Germinal center (tissue), 1 donor: ENCODE measurements around the gene CLSTN3.
A peak's percentile ranks its signal among the peaks of the same experiment; 100 is the strongest.

ENCODE experiments used
- DNase-seq: peaks from one replicate; pipeline ENCODE4 v3.0.0; 2012; ENCODE audit warnings: mixed read lengths, low spot score

The CLSTN3 gene

DNA sequence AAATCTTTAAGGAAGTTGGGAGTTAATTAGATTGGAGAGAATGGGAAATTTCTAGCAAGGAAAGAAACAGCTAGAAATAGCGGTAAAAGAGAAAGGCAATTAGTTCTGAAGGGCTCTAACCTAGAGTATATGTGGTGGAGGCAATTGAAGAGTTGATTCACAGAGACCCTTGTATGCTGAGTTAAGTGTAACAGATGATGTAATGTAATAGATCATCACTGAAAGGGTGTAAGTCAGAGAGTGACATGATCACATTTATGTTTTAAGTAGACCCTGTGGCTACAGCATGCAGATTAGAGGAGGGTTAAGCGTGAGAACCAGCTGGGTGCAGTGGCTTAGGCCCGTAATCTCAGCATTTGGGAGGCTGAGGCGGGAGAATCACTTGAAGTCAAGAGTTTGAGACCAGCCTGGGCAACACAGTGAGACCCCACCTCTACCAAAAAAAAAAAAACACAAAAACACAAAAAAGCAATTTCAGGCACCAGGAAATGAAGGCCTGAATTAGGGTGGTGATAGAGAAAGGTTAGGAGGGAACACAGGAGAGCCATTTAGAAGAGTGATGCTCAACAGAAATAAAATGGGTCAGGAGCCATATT lies 4.4 kb upstream of the CLSTN3 start:
- DNase-seq = no peak

DNA sequence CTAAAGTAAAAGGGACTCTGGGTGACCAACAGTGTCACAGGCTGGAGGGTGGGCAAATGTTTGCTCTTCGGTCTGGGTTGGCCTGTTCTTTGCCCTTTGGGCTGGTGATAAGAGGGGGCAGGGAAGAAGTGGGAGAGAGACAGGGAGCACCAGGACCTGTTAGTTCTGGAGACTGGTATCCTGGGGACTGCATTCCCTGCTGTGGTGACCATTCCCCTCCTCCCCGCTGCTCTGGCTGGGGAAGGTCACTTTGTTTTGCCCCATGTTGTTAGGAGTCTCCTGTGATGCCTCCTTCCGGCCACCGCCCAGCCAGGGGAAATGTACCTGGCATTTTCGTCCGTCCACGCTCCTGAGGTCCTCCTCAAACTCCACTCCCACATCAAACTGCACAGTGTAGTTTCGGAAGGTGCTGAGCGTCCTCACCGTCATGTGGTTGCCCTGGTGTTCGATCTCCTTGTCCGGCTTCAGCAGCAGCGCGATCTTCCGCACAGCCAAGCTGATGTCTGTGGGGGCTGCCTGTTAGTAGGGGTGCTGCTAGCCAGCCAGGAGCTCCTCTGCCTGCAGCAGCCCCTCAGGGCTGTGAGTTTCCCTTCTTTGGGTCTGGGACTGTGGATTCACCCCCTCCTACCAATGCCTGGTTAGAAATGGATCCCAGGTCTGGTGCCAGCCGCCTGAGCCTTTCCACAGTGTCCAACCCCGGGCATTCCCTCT lies 2.1 kb upstream of the CLSTN3 start:
- no peak for DNase-seq

DNA sequence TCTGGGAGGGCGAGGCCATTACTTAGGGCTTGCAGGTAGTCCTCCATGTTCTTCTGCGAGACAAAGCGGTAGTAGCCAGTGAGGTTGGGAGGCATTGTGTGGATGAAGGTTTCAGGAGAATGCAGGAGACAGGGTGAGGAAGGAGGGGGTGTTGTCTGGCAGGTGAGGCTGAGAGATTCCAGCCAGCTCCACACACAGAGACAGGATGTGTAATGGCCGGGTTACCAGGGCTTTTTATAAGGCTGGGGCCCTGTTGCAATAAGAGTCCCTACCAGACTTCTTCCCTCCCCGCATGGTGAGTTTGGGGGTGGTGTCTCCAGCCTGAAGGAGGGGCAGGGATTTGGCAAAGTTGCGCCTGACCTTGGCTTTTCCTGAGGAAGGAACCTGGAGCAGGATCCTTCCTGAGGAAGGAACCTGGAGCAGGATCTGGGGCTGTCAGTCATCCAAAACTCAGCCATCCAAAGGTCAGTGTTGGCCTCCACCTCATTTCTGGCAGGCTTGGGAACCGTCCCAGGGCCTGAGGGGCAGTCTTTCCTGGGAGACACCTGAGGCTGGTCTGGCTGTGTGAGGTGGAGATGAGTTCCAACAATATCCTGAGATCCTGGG lies 1.4 kb upstream of the CLSTN3 start, which contains the start of gene RBP5:
Gene RBP5 (minus strand): TSS at position 209 of the 606 bp plus-strand sequence. CDS start 114 bp downstream, at position 95.
- no peak for DNase-seq

- DNase-seq = no peak
Observed at GRCh38 chr12:7129287-7129871, 792 bp upstream of the CLSTN3 start.

DNA sequence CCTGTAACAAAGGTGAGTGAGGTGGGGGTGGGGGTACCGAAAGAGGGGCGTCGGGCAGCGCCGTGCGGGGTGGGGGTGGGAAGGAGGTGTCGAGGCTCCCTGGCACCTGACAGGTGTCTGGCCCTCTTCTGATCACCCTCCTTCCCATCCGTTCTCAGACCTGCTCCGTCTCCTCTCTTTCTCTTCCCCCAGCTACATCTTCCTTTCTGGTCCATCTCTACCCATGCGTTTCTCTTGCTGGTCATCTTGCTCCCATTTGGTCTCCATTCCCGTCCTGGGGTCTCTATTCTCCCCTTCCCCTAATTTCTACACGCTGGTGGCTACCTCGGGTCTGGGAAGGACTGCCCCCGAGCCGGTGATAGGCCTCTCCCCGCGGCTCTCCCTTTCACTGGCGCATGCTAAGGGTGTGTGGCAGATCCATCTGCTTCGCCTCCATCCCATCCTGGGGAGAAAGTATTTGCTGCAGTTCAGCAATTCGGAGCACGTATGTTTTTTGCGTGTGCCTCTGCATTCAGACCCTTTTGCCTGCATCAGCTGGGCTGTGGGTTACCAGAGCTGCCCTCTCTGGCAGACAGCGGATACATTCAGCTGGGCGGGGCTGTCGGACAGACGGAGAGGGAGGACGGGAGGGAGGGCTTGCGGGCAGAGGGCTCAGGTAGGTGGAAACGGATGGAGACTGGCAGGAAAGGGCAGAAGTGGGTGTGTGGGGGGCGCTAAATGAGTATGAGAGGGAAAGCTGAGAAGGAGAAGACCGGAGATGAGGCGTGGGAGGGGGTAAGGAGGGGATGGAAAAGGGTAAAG lies 730 bp downstream of the CLSTN3 start:
- DNase-seq = peak; percentile 51

GRCh38 chr12:7131502-7131866 lies 1.3 kb downstream of the CLSTN3 start:
- no peak for DNase-seq

DNA sequence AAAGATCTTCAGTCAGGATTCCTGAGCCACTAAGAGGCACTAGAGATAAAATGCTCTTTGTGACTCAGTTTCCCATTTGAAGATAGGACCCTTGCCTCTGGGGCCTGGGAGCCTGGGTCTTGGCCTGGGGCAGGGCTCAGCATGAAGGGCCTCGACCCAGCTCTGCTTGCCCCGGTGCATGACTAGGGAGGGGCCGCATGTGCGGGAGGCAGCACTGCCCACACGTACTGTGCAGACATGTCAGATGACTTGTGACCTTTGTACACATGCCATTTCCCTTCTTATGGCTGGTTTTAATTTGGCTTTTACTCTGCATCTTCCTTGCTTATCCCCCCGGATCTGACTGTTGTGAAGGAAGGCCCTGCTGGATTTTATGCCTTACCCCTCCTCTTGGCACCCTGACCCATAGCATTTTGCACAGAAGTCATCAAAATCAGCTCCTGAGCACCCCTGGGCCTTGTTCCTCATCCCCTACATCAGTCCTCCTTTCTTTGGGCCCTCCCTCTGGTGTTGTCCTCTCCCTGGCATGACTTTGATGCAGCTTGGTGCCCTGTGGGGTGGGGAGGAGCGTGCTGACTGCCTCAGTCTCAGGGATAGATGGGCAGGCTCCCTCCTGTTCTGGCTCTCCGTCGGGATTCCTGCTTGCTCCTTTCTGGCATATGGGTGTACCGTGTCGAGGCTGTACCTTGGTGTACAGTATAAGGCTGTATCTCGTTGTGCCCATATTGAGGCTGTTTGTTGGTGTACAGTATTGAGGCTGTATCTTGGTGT lies 4.4 kb downstream of the CLSTN3 start:
- DNase-seq = no peak

DNA sequence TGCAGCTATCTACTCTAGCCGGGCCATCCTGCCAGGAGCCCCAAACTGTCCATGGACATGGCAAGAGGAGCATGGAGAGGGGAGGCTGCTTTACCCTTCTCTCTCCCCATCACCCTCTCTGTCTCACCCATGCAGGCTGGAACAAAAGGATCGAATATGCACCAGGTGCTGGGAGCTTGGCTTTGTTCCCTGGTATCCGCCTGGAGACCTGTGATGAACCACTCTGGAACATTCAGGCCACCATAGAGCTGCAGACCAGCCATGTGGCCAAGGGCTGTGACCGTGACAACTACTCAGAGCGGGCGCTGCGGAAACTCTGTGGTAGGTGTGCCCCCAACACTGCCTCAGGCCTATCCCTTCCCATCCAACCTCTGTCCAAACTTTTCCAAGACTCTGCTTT lies 5.9 kb downstream of the CLSTN3 start:
- no peak for DNase-seq

DNA sequence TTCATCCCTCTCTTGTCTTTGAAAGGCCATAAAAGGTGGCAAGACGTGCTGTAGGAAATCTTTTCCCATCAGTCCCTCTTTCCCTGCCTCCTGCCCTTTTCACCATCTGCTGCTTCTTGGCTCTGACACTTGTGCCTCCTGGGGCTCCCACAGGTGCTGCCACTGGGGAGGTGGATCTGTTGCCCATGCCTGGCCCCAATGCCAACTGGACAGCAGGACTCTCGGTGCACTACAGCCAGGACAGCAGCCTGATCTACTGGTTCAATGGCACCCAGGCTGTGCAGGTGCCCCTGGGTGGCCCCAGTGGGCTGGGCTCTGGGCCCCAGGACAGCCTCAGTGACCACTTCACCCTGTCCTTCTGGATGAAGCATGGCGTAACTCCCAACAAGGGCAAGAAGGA lies 6.5 kb downstream of the CLSTN3 start:
- no peak for DNase-seq

- DNase-seq = no peak
Observed at GRCh38 chr12:7137908-7138307, 7.7 kb downstream of the CLSTN3 start.

GRCh38 chr12:7139200-7139599 lies 9.0 kb downstream of the CLSTN3 start:
- no peak for DNase-seq

DNA sequence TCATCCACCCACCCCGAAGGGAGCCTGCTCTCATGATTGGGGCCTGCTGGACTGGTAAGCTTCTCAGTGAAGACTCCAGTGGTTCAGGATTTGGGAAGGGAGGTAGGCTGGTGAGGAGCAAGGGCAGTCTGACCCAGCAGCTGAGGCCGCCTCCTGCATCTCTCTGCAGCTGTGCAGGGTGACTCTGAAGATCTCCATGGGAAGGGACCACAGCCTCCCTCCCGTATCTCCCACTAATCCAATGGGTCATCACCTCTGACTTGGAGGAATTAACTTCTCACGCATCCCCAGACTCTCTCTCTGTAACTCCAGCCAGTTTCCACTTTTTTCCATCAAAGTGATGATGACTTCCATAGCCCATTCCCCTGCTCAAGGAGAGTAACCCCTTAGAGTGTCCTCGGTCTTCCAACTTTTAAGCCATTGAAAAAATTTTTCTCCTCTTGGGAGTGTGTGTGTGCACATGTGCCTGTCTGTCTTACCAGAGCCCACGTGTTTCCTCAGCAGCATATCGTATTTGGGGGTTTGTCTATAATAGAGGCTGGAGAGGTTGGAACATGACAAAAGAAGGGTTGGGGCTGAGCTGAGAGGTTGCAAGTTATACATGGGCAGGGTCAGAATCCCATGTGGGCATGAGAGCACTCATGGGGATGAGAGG lies 11.3 kb downstream of the CLSTN3 start:
- DNase-seq = no peak

GRCh38 chr12:7142056-7142644 lies 12.0 kb downstream of the CLSTN3 start:
- DNase-seq = peak; percentile 69

DNA sequence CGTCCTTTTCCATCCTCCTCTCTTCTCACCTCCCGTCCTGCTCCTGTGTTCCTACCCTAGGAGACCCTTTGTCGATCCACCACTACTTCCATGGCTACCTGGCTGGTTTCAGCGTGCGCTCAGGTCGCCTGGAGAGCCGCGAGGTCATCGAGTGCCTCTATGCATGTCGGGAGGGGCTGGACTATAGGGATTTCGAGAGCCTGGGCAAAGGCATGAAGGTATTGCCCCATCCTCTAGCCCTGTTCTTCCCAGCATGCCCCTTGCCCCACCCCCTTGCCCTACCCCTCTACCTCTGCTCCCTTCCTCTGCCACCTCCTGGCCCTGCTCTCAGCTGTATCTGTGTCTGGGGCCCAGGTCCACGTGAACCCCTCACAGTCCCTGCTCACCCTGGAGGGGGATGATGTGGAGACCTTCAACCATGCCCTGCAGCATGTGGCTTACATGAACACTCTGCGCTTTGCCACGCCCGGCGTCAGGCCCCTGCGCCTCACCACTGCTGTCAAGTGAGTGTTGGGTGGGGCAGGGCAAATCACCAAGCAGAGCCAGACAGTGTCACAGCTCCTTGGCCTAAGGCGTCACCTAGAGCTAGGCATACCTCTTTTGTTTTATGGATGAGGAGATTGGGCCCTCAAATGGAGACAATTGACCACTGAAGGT lies 12.8 kb downstream of the CLSTN3 start:
- no peak for DNase-seq

DNA sequence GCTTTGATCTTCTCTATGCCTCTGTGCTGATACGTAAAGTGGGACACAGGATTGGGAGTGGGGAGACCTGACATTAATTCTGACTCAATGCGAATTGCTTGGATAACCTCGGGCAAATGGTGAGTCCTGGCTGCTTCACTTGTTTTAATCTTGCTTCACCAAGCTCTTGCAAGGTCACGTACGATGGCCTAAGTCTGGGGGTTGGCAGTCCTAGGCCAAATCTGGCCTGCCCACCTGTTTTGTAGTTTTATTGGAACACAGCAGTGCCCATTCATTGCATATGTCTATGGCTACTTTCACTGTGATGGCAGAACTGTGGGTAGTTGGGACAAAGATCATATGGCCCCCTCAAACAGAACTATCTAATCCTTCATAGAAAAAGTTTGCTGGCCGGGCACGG lies 13.4 kb downstream of the CLSTN3 start:
- DNase-seq = no peak

DNA sequence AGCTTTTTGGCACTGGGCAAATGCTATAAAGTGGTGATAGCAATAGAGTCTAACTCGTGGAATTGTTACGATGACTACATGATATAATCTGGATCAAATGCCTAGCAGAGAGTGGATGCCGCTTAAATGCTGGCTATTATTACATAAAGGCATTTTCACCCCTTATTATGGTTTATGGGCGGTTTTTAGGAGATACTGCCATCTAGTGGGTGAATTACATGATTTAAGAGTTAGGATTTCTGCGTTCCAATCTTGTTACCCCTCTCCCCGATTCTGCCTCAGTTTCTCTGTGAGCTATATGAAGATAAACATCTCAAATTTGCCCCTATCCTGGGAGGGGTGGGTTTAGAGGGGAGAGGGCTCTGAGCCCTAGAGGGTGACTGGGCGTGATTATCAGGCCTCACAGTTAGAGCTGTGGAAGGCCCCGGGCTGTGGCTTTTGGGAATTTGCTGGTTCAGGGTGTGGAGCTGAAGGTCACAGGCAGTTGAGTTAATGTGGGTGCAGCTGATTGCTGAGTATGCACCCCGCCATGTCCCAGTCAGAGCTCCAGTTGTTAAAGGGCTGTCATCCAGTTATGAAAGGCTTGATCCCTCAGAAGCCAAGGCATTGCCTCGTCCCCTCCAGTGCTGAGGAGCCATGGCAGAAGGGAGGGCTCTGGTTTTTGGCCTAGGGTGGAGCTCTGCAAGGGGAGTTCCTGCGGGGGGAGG lies 14.4 kb downstream of the CLSTN3 start:
- DNase-seq = peak; percentile 57

- no peak for DNase-seq
Observed at GRCh38 chr12:7145671-7146070, 15.5 kb downstream of the CLSTN3 start.

- DNase-seq = no peak
Observed at GRCh38 chr12:7146228-7146627, 16.1 kb downstream of the CLSTN3 start.

DNA sequence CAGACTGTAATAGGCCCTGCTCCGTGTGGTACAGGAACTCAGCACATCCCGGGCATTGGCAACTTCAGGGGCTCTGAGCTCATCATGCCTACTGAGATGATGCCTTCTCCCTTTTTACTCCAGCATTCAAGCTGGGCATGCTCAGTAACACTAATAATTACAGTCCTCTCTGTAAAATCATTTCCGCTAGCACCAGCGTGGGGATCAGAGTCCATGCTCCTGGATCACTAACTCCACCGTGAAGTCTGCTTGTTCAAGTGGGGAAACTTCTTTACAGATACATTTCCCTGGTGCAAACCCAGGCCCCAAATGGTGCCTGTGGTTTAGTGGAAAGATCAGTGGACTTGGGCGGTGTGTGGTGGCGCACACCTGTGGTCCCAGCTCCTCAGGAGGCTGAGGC lies 16.7 kb downstream of the CLSTN3 start:
- DNase-seq = no peak
